Myocyte (in vitro differentiated cells): ENCODE measurements around the gene AGR2. TPM values are rescaled to one million over a fixed set of nuclear protein-coding genes. Genes with fewer than 3 reads are reported as not detected.
A peak's percentile ranks its signal among the peaks of the same experiment; 100 is the strongest.
"Not testable (repeated sequence)": the region's sequence is repeated elsewhere in the genome, so short reads cannot be mapped to it uniquely, and the experiment has no call there.

Experiments
- DNase-seq: peaks from one replicate; pipeline ENCODE4 v3.0.0-alpha.2; 2012; ENCODE audit warnings: low read depth
- polyA plus RNA-seq: library from polyadenylated mRNA; unstranded; fragments of >200 nt; gene quantifications from one replicate; pipeline ENCODE4 v1.2.1, GENCODE V29; 2012; ENCODE audit warnings: missing spikeins
- total RNA-seq: library from RNA; depleted of rRNA; stranded (reverse); fragments of >200 nt; gene quantifications from 2 replicates; pipeline ENCODE4 v1.2.3, GENCODE V29; 2014

AGR2 gene
- not detected in 2 replicates for total RNA-seq
- not detected for polyA plus RNA-seq

- no peak for DNase-seq
Measured at GRCh38 chr7:16804674-16805439, at the start of gene AGR2. Gene AGR2 (minus strand): TSS chr7:16804999. CDS start chr7:16801796, 3,203 bp downstream.

GRCh38 chr7:16853189-16853588 is 48.4 kb upstream of the AGR2 start:
- not testable (repeated sequence) for DNase-seq

- DNase-seq, result no peak
Measured at GRCh38 chr7:16851829-16852228, 47.0 kb upstream of the AGR2 start.

GRCh38 chr7:16850614-16851466 is 46.0 kb upstream of the AGR2 start:
- DNase-seq, result no peak

GRCh38 chr7:16849296-16850148 is 44.7 kb upstream of the AGR2 start:
- DNase-seq, result peak; percentile 49

GRCh38 chr7:16847381-16847860 is 42.6 kb upstream of the AGR2 start:
- DNase-seq, result peak; percentile 63

GRCh38 chr7:16846601-16847165 is 41.9 kb upstream of the AGR2 start:
- DNase-seq, result no peak

- no peak for DNase-seq
Measured at GRCh38 chr7:16845746-16846145, 40.9 kb upstream of the AGR2 start.

- peak; percentile 70 for DNase-seq
Measured at GRCh38 chr7:16841681-16842080, 36.9 kb upstream of the AGR2 start.

- DNase-seq, result no peak
Measured at GRCh38 chr7:16840094-16840493, 35.3 kb upstream of the AGR2 start.

GRCh38 chr7:16839646-16840045 is 34.8 kb upstream of the AGR2 start:
- peak; percentile 22 for DNase-seq

- no peak for DNase-seq
Measured at GRCh38 chr7:16838891-16839290, 34.1 kb upstream of the AGR2 start.

- no peak for DNase-seq
Measured at GRCh38 chr7:16838386-16838785, 33.6 kb upstream of the AGR2 start.

- DNase-seq, result no peak
Measured at GRCh38 chr7:16836481-16836880, 31.7 kb upstream of the AGR2 start.

- DNase-seq, result no peak
Measured at GRCh38 chr7:16833373-16833772, 28.6 kb upstream of the AGR2 start.

- DNase-seq, result no peak
Measured at GRCh38 chr7:16826060-16826459, 21.3 kb upstream of the AGR2 start.

GRCh38 chr7:16822029-16822428 is 17.2 kb upstream of the AGR2 start:
- no peak for DNase-seq

- DNase-seq, result no peak
Measured at GRCh38 chr7:16818732-16819131, 13.9 kb upstream of the AGR2 start.

GRCh38 chr7:16817536-16817935 is 12.7 kb upstream of the AGR2 start:
- peak; percentile 48 for DNase-seq

- peak; percentile 39 for DNase-seq
Measured at GRCh38 chr7:16816824-16817223, 12.0 kb upstream of the AGR2 start.

- no peak for DNase-seq
Measured at GRCh38 chr7:16815001-16815400, 10.2 kb upstream of the AGR2 start.
